ENCODE data around the gene SEPTIN14. TPM values are rescaled to one million over a fixed set of nuclear protein-coding genes. Genes with fewer than 3 reads are reported as not detected.
"Not testable (repeated sequence)": the region's sequence is repeated elsewhere in the genome, so short reads cannot be mapped to it uniquely, and the experiment has no call there.

SEPTIN14 gene
- total RNA-seq, 2 experiments from 2014 or later, result not detected

- Histone ChIP-seq H3K4me2 (ENCODE audit: low read length) (no peak overlapping the region), H3K36me3 (ENCODE audit: insufficient read depth, low read length) (no peaks in the 10 kb centered on the region), H2AFZ (ENCODE audit: low read length) (no peak overlapping the region), H3K4me1 (ENCODE audit: insufficient read depth, low read length, poor library complexity, severe bottlenecking) (no peaks in the 10 kb centered on the region), H3K4me3 (ENCODE audit: low read depth, low read length, poor library complexity, severe bottlenecking) (no peak overlapping the region), H3K9me2 (ENCODE audit: insufficient read depth, low read length) (no peaks in the 10 kb centered on the region), H3K27ac (ENCODE audit: low read depth, low read length, poor library complexity, severe bottlenecking) (no peak overlapping the region), H3K79me2 (ENCODE audit: insufficient read depth, low read depth, low read length) (no peaks in the 10 kb centered on the region), H4K20me1 (ENCODE audit: insufficient read depth, low read length) (no peaks in the 10 kb centered on the region), H3K9me3 (ENCODE audit: low read length) (no peaks in the 10 kb centered on the region)
- intact Hi-C loops (cut with micrococcal nuclease; ENCODE audit: unreplicated experiment), result no loop called here
- TF ChIP-seq CTCF (conservative IDR thresholded peaks at IDR 0.05; ENCODE audit: low read length) (no peak), EZH2phosphoT487 (IDR thresholded peaks at IDR 0.05; ENCODE audit: borderline replicate concordance, low read depth, low read length) (no peak)
- BruUV-seq (replicated peaks), result no TSS peak
- POLR2A ChIA-PET, result no interaction called here
- DNase-seq (ENCODE audit: low spot score), result no peak
- CTCF ChIA-PET (ENCODE audit: unreplicated experiment), result interaction anchor here (0.6 kb wide), 1 partner anchor 152 kb away, joined by 3 read pairs; no protein-coding TSS in a partner anchor
Measured at GRCh38 chr7:55775051-55775420, 87.5 kb downstream of the SEPTIN14 start.

DNA sequence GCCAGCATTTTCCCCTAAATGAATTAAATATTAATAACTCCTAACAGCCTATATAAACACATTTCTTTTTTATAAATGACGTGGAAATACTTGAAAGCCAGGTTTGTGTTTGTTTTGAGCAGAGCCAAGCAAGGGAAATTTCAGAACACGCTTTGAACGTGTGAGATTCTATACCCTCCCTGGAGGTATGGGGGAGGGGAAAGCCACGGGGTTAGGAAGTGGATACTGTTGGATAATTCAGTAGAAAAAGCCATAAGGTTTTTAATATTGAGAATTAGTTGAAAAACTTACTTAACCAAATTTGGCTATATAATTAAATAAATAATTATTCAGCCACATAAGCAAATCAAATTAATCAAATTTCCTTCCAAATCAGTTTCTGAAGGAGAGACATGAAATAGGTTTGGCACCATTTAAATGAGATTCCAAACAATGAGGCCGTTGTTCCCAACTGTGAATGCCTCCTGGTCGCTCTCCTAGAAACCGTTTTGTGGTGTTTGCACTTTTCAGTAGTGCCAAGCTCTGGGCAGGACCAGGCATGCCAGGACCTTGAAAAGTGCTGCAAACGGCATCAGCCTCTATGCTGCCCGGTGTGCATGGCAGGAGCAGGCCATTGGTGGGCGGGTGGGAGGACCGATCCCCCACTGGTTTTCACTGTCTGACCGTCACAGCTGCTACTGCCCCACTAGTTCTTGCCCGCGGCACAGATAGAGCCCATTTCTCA lies 88.1 kb downstream of the SEPTIN14 start:
- H3K27ac ChIP-seq (ENCODE audit: low read depth, low read length, poor library complexity, severe bottlenecking), result no peak overlapping the region
- no peak overlapping the region for H3K4me3 ChIP-seq (ENCODE audit: low read depth, low read length, poor library complexity, severe bottlenecking)
- TF ChIP-seq EZH2phosphoT487 (IDR thresholded peaks at IDR 0.05; ENCODE audit: borderline replicate concordance, low read depth, low read length) (no peak), CTCF (conservative IDR thresholded peaks at IDR 0.05; ENCODE audit: low read length) (no peak)
- H4K20me1 ChIP-seq (ENCODE audit: insufficient read depth, low read length), result no peaks in the 10 kb centered on the region
- BruUV-seq (replicated peaks), result no TSS peak
- no peaks in the 10 kb centered on the region for H3K4me1 ChIP-seq (ENCODE audit: insufficient read depth, low read length, poor library complexity, severe bottlenecking)
- no peak for DNase-seq (ENCODE audit: low spot score)
- H3K4me2 ChIP-seq (ENCODE audit: low read length), result no peak overlapping the region
- H3K9me2 ChIP-seq (ENCODE audit: insufficient read depth, low read length), result no peaks in the 10 kb centered on the region
- H3K79me2 ChIP-seq (ENCODE audit: insufficient read depth, low read depth, low read length), result no peaks in the 10 kb centered on the region
- H3K9me3 ChIP-seq (ENCODE audit: low read length), result no peaks in the 10 kb centered on the region
- intact Hi-C loops (cut with micrococcal nuclease; ENCODE audit: unreplicated experiment), result no loop called here
- ChIA-PET CTCF (ENCODE audit: unreplicated experiment) (interaction anchor here (0.6 kb wide), 1 partner anchor 151 kb away, joined by 3 read pairs; no protein-coding TSS in a partner anchor), POLR2A (no interaction called here)
- H3K36me3 ChIP-seq (ENCODE audit: insufficient read depth, low read length), result no peaks in the 10 kb centered on the region
- no peak overlapping the region for H2AFZ ChIP-seq (ENCODE audit: low read length)

DNA sequence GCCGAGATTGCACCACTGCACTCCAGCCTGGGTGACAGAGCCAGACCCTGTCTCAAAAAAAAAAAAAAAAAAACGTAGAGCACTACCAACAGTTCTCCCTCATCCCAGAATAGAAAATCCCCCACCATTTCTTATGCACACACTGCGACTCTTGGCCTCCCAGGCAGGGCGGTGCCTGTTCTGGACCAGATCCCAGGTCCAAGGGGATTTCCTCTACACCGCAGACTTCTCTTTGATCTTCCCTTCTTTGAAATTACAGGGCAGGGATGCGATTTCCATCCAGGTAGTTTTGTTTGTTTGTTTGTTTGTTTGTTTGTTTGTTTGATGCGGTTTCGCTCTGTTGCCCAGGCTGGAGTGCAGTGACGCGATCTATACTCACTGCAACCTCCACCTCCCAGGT lies 91.8 kb downstream of the SEPTIN14 start:
- Histone ChIP-seq H3K9me3 (ENCODE audit: low read length) (no peaks in the 10 kb centered on the region), H3K27ac (ENCODE audit: low read depth, low read length, poor library complexity, severe bottlenecking) (no peak overlapping the region), H3K36me3 (ENCODE audit: insufficient read depth, low read length) (no peaks in the 10 kb centered on the region), H3K4me2 (ENCODE audit: low read length) (no peak overlapping the region), H2AFZ (ENCODE audit: low read length) (no peak overlapping the region), H3K9me2 (ENCODE audit: insufficient read depth, low read length) (no peaks in the 10 kb centered on the region), H4K20me1 (ENCODE audit: insufficient read depth, low read length) (no peaks in the 10 kb centered on the region), H3K4me1 (ENCODE audit: insufficient read depth, low read length, poor library complexity, severe bottlenecking) (no peaks in the 10 kb centered on the region), H3K79me2 (ENCODE audit: insufficient read depth, low read depth, low read length) (no peaks in the 10 kb centered on the region), H3K4me3 (ENCODE audit: low read depth, low read length, poor library complexity, severe bottlenecking) (no peak overlapping the region)
- ChIA-PET CTCF (ENCODE audit: unreplicated experiment) (no interaction called here), POLR2A (interaction anchor here (0.6 kb wide), 1 partner anchor 402 kb away, joined by 3 read pairs; no protein-coding TSS in a partner anchor)
- intact Hi-C loops (cut with micrococcal nuclease; ENCODE audit: unreplicated experiment), result no loop called here
- DNase-seq (ENCODE audit: low spot score), result no peak
- no TSS peak for BruUV-seq (replicated peaks)
- TF ChIP-seq CTCF (conservative IDR thresholded peaks at IDR 0.05; ENCODE audit: low read length), result no peak
- no peak for TF ChIP-seq EZH2phosphoT487 (IDR thresholded peaks at IDR 0.05; ENCODE audit: borderline replicate concordance, low read depth, low read length)

DNA sequence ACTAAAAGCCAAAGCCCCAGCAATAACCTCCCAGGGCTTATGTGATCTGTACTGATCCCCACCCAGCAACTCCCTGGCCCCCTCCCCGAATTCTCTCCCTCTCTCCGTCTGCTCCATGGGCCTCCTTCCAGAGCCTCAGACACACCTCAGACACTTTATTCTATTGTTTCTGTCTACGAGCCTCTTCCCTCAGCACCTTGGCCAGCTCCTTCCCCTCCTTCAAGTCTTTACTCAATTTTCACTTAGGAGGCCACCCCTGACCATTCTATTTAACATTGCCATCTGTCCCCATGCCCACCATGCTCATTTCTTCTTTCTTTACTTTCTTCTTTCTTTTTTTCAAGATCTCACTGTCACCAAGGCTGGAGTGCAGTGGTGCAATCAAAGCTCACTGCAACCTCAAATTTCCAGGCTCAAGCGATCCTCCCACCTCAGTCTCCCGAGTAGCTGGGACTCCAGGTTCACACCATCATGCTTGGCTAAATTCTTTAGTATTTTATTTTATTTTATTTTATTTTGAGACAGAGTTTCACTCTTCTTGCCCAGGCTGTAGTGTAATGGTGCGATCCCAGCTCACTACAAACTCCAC lies 109.2 kb downstream of the SEPTIN14 start:
- H3K4me2 ChIP-seq (ENCODE audit: low read length); H3K4me3 ChIP-seq (ENCODE audit: low read depth, low read length, poor library complexity, severe bottlenecking); H3K9me2 ChIP-seq (ENCODE audit: insufficient read depth, low read length); H3K4me1 ChIP-seq (ENCODE audit: insufficient read depth, low read length, poor library complexity, severe bottlenecking); CTCF ChIA-PET (ENCODE audit: unreplicated experiment); H3K9me3 ChIP-seq (ENCODE audit: low read length); BruUV-seq (replicated peaks); H3K79me2 ChIP-seq (ENCODE audit: insufficient read depth, low read depth, low read length); DNase-seq (ENCODE audit: low spot score); H3K36me3 ChIP-seq (ENCODE audit: insufficient read depth, low read length); H2AFZ ChIP-seq (ENCODE audit: low read length); H4K20me1 ChIP-seq (ENCODE audit: insufficient read depth, low read length); H3K27ac ChIP-seq (ENCODE audit: low read depth, low read length, poor library complexity, severe bottlenecking); POLR2A ChIA-PET: not testable (repeated sequence)
- intact Hi-C loops (cut with micrococcal nuclease; ENCODE audit: unreplicated experiment), result loop anchor here (10.0 kb wide), 1 partner anchor 211 kb away; the partner anchor contains the start of gene NIPSNAP2
